ENCODE measurements around the gene CDK14. TPM values are rescaled to one million over a fixed set of nuclear protein-coding genes. Genes with fewer than 3 reads are reported as not detected.

Gene CDK14
- total RNA-seq, 6 donors from 2014 or later = 21.7 to 53.4 (median 37.1) TPM

DNA sequence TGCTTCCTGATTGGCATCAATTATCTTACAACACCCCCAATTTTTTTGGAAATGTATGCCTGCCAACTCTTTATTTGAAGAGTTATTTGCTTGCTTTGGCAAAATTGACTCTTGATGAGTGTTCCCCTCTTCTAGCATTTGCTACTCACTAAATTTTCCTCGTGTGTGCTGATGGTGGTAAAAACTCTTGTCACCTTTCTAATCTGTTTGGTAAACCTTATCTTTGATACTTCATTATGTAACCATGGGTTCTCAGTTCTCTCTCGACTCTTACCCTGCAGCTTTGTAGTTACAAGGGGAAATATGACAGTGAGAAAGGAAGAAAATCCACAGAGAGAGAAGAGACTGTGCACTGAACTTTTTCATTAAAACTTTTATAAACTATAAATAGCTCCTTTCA lies 102.5 kb downstream of the CDK14 start:
- ATAC-seq (ENCODE audit: low FRiP score in 2 of 2) (no peak), DNase-seq (no peak)
- Histone ChIP-seq H3K36me3 (no peaks in the 10 kb centered on the region), H3K27ac (no peak overlapping the region), H3K4me1 (peaks cover 8 to 31% (median 18%) of the 10 kb centered on the region in 4 donors), H3K4me3 (no peak overlapping the region), H3K9me3 (no peaks in the 10 kb centered on the region), H3K27me3 (no peaks in the 10 kb centered on the region)
- 19 to 24% methylated on average over 2 of the region's 2 CpGs for WGBS, 2 donors
- TF ChIP-seq POLR2A (IDR thresholded peaks at IDR 0.05) = no peak

DNA sequence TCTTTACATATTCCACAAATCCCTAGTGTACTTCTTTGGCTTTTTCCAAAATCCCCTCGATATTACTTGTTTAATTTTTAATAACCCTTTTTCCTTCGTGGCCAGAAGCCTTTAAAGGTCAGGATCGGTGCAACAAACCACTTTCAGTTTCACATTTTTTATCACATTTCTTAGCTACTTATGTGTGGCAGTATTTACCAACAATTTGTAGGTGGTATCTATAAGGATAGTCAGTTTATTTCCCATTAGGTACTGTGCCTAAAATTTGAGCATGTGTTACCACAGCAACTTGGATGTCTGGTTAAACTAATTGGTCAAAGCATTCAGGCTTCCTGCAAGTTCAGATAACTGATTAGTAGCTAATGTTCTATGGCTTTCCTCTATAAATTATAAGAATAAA lies 104.9 kb downstream of the CDK14 start:
- 20 to 28% methylated on average over 3 of the region's 3 CpGs for WGBS, 2 donors
- H3K27ac ChIP-seq = peak overlapping the region in 3 of 4 donors; percentile 5 to 62 (median 5)
- no peak for TF ChIP-seq POLR2A (IDR thresholded peaks at IDR 0.05)
- no peak for TF ChIP-seq POLR2AphosphoS5 (IDR thresholded peaks at IDR 0.05)
- TF ChIP-seq, protein P1, sequence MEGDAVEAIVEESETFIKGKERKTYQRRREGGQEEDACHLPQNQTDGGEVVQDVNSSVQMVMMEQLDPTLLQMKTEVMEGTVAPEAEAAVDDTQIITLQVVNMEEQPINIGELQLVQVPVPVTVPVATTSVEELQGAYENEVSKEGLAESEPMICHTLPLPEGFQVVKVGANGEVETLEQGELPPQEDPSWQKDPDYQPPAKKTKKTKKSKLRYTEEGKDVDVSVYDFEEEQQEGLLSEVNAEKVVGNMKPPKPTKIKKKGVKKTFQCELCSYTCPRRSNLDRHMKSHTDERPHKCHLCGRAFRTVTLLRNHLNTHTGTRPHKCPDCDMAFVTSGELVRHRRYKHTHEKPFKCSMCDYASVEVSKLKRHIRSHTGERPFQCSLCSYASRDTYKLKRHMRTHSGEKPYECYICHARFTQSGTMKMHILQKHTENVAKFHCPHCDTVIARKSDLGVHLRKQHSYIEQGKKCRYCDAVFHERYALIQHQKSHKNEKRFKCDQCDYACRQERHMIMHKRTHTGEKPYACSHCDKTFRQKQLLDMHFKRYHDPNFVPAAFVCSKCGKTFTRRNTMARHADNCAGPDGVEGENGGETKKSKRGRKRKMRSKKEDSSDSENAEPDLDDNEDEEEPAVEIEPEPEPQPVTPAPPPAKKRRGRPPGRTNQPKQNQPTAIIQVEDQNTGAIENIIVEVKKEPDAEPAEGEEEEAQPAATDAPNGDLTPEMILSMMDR (IDR thresholded peaks at IDR 0.05) = no peak
- no peak for TF ChIP-seq EP300 (IDR thresholded peaks at IDR 0.05)

DNA sequence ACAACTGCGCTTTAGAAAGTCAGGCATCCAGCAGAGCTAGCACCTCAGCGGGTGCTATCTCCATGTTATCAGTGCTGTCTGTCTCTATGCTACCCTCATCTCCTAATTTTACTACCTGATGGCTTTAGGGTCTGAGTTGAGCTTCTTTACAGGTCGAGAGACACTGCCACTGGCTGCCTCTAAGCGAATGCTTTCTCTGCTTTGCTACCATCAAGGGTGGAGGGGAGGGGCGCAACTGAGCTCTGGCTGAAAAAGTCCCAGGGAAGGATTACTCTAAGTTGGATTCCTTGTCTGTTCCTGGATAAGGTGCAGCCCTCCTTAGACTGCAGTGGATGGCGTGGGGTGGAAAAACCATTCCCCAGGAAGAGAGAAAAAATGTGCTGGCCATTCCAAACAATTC lies 105.7 kb downstream of the CDK14 start:
- peak overlapping the region in 1 of 4 donors; percentile 20 for H3K27ac ChIP-seq
- H3K4me3 ChIP-seq = peak overlapping the region in 1 of 4 donors; percentile 2
- H3K4me1 ChIP-seq = peaks cover 14 to 48% (median 31%) of the 10 kb centered on the region in 4 donors
- TF ChIP-seq EP300 (IDR thresholded peaks at IDR 0.05) (no peak), POLR2A (IDR thresholded peaks at IDR 0.05) (no peak), POLR2AphosphoS5 (IDR thresholded peaks at IDR 0.05) (no peak)
- TF ChIP-seq, protein P1 (IDR thresholded peaks at IDR 0.05) = no peak
- peak in 1 of 2 donors; percentile 42 for ATAC-seq (ENCODE audit: low FRiP score in 2 of 2)
- H3K36me3 ChIP-seq = no peaks in the 10 kb centered on the region
- no peaks in the 10 kb centered on the region for H3K27me3 ChIP-seq
- no peaks in the 10 kb centered on the region for H3K9me3 ChIP-seq
- 78 to 87% methylated on average over 4 to 6 of the region's 6 CpGs for WGBS, 2 donors
- DNase-seq = no peak

More for the DNA sequence above, 104.9 kb downstream of the CDK14 start:
- peak overlapping the region in 3 of 4 donors; percentile 11 to 33 (median 27) for H3K4me3 ChIP-seq
- H3K9me3 ChIP-seq = no peaks in the 10 kb centered on the region
- H3K4me1 ChIP-seq = peaks cover 8 to 40% (median 26%) of the 10 kb centered on the region in 4 donors
- no peak for DNase-seq
- peak in 1 of 2 donors; percentile 34 for ATAC-seq (ENCODE audit: low FRiP score in 2 of 2)
- no peaks in the 10 kb centered on the region for H3K27me3 ChIP-seq
- H3K36me3 ChIP-seq = no peaks in the 10 kb centered on the region

DNA sequence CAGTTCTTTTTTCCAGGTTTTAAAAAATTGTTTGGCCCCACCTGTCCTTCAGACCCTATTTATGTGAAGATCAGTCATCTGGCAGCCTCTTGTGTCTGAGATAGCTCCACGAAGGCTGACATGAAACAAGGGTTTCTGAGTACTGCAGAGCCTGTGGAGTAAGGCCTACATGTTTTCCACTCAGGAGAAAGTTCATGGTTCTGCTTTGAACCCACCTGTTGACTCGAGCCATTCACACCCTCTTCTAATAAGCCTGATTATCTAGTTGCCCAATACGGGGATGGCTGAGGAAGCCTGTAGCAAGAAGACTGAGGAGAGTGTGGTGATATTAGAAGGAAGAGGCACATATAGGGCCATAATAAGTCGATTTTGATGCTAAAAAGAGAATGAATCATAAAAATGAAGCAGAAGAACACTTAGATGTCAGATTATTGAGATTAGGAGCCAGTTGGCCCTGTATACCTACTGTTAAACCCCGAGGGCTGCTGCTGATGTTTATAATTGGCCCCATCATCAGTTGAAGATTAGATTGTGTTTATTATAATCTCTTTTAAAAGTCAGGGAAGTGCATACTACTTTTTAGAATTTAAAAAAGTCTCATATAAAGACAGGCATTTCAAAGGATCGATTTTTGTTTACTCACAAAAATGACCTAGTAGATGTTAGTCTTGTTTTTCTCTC lies 109.4 kb downstream of the CDK14 start:
- Histone ChIP-seq H3K4me3 (no peak overlapping the region), H3K4me1 (peaks cover 9 to 47% (median 26%) of the 10 kb centered on the region in 4 donors), H3K36me3 (no peaks in the 10 kb centered on the region), H3K27me3 (no peaks in the 10 kb centered on the region), H3K27ac (peak overlapping the region in 1 of 4 donors; percentile 24), H3K9me3 (no peaks in the 10 kb centered on the region)
- ATAC-seq (ENCODE audit: low FRiP score in 2 of 2) (no peak), DNase-seq (no peak)
- TF ChIP-seq EP300 (IDR thresholded peaks at IDR 0.05) = no peak
- no peak for TF ChIP-seq POLR2A (IDR thresholded peaks at IDR 0.05)
- no peak for TF ChIP-seq POLR2AphosphoS5 (IDR thresholded peaks at IDR 0.05)
- TF ChIP-seq, protein P1 (IDR thresholded peaks at IDR 0.05) = no peak
- 47 to 63% methylated on average over 6 of the region's 6 CpGs for WGBS, 2 donors

DNA sequence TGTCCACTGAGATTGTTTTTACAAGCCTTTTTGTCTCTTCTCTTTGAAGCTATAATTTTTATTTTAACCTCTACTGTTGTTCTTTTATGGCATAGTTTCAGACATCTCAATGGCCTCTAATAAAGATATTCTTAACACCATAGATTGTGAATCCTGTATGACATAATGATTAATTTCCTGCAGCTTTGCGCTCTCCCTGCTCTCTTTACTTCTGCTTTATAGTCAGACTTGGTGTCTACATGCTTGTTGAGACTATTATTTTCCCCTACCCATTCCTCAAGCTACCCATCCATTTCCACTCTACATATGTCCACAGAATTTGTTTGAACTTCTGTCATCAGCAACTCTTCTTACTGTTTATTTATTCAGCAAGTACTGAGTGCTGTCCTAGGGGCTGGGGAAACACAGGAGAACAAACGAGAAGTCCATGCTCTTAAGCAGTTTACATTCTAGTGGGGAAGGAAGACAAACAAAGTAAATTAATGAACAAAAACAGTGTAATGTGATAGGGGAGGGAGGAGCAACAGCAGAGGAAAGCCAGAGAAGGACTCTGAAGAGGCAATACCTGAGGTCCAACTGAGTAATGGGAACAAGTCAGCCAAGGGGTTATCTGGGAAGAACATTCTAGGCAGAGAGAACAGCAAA lies 110.1 kb downstream of the CDK14 start:
- ATAC-seq (ENCODE audit: low FRiP score in 2 of 2) (no peak), DNase-seq (no peak)
- TF ChIP-seq, protein P1 (IDR thresholded peaks at IDR 0.05) = no peak
- TF ChIP-seq POLR2A (IDR thresholded peaks at IDR 0.05) (no peak), POLR2AphosphoS5 (IDR thresholded peaks at IDR 0.05) (no peak), EP300 (IDR thresholded peaks at IDR 0.05) (no peak)
- no peaks in the 10 kb centered on the region for H3K9me3 ChIP-seq
- H3K4me3 ChIP-seq = no peak overlapping the region
- peaks cover 9 to 48% (median 28%) of the 10 kb centered on the region in 4 donors for H3K4me1 ChIP-seq
- no peaks in the 10 kb centered on the region for H3K36me3 ChIP-seq
- H3K27me3 ChIP-seq = no peaks in the 10 kb centered on the region
- 41 to 50% methylated on average over 2 of the region's 2 CpGs for WGBS, 2 donors
- H3K27ac ChIP-seq = peak overlapping the region in 2 of 4 donors; percentile 1 to 46

Data from upper lobe of left lung (tissue), 6 donors.